ENCODE measurements around the gene CENPT.

- peak; percentile 1 for TF ChIP-seq CTCF (IDR thresholded peaks at IDR 0.05; ENCODE audit: borderline replicate concordance, extremely low read depth, low read length, poor library complexity, severe bottlenecking)
- no peak for TF ChIP-seq EZH2 (IDR thresholded peaks at IDR 0.05; ENCODE audit: borderline replicate concordance, low read depth, low read length, severe bottlenecking)
Measured at GRCh38 chr16:67846320-67847063, 1.0 kb downstream of the CENPT start, which contains the start of gene NUTF2.
